Amniotic epithelial cell (primary cell): ENCODE measurements around the gene MZF1.
"Not testable (repeated sequence)": the region's sequence is repeated elsewhere in the genome, so short reads cannot be mapped to it uniquely, and the experiment has no call there.

ENCODE experiments used
- DNase-seq: peaks from one replicate; pipeline ENCODE4 v3.0.0-alpha.2; 2010; ENCODE audit warnings: low read depth

Gene MZF1

GRCh38 chr19:58542641-58543372 is 30.3 kb downstream of the MZF1 start:
- DNase-seq, result not testable (repeated sequence)

GRCh38 chr19:58539169-58539559 is 34.0 kb downstream of the MZF1 start:
- not testable (repeated sequence) for DNase-seq

- no peak for DNase-seq
These were observed 34.6 kb downstream of the MZF1 start for GRCh38 chr19:58538257-58539168.

GRCh38 chr19:58536852-58537798 is 36.0 kb downstream of the MZF1 start:
- no peak for DNase-seq

GRCh38 chr19:58535857-58536256 is 37.3 kb downstream of the MZF1 start:
- DNase-seq, result no peak

GRCh38 chr19:58531034-58531840 is 41.9 kb downstream of the MZF1 start:
- no peak for DNase-seq

- DNase-seq, result no peak
These were observed 43.7 kb downstream of the MZF1 start for GRCh38 chr19:58529405-58529804.

GRCh38 chr19:58522709-58523108 is 50.4 kb downstream of the MZF1 start:
- DNase-seq, result no peak

- DNase-seq, result no peak
These were observed 51.5 kb downstream of the MZF1 start for GRCh38 chr19:58521651-58522050.

- no peak for DNase-seq
These were observed 52.9 kb downstream of the MZF1 start for GRCh38 chr19:58520257-58520599.

- peak; percentile 96 for DNase-seq
These were observed 53.5 kb downstream of the MZF1 start, which contains the start of gene ZBTB45 for GRCh38 chr19:58519355-58520256. Gene ZBTB45 (minus strand): TSS chr19:58519810. CDS start chr19:58517673, 2,137 bp downstream.

- DNase-seq, result peak; percentile 67
These were observed 54.1 kb downstream of the MZF1 start for GRCh38 chr19:58519087-58519354.

- DNase-seq, result no peak
These were observed 54.7 kb downstream of the MZF1 start for GRCh38 chr19:58518256-58519086.

- no peak for DNase-seq
These were observed 55.9 kb downstream of the MZF1 start for GRCh38 chr19:58516964-58517833.

- no peak for DNase-seq
These were observed 56.8 kb downstream of the MZF1 start for GRCh38 chr19:58516246-58516836.

GRCh38 chr19:58515259-58515658 is 57.9 kb downstream of the MZF1 start:
- DNase-seq, result no peak

GRCh38 chr19:58514564-58515022 is 58.5 kb downstream of the MZF1 start:
- DNase-seq, result no peak
